Esophagus mucosa (tissue), 1 donor: Measurements from ENCODE around the gene SPOCK2. TPM values are rescaled to one million over a fixed set of nuclear protein-coding genes. Genes with fewer than 3 reads are reported as not detected.

Experiments
- ATAC-seq: fragments of 200-7000 bp; cut with Tn5 transposase; one replicate; pipeline ENCODE4 v1.9.1; 2020
- total RNA-seq: library from RNA; stranded (reverse); gene quantifications from one replicate; pipeline ENCODE4 v1.2.4, GENCODE V29; 2023
- donor health status: DM: yes; HTN: yes; CAD: no.

Gene SPOCK2
- total RNA-seq, 1 donor from 2014 or later: 1.5 TPM

GRCh38 chr10:72027498-72027897 is 60.9 kb downstream of the SPOCK2 start:
- ATAC-seq: no peak

DNA sequence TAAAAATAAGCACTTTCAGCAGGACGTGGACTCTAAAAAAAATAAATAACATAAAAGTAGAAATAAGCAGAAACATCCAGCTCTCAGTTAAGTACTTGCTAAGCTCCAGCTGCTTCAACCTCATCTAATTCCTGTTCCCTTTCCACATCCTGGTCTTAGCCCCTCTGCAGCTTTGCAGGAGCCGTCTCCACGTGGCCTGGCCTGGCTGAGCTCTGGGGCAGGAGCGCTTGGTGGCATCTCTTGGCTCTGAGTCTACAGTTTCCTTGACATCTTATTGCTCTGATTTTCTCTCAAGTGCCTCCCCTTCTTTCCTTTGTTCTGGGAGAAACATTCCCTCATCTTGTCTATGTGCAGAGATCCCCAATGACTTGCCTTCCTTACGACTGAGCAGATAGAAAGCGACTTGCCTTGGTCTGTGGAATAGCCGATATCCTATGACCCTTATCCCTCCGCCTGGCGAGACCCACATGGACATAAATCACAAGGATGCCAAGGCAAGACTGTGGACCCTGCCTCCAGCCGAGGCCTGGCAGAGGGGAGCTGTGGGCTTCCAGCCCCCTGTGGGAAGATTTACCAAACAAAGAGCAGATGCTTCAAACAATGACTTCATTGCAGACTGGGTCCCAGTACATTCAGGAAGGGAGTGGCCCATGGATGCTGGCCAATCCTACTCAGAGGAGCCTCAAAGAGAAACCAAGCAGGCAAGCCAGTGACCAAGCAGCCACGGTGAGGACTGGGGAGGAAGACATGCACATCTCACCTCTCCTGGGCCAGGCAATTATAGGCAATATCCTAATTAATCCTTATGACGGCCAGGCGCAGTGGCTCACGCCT is 61.9 kb downstream of the SPOCK2 start:
- ATAC-seq: peak; percentile 73

GRCh38 chr10:72025832-72026231 is 62.5 kb downstream of the SPOCK2 start:
- no peak for ATAC-seq

DNA sequence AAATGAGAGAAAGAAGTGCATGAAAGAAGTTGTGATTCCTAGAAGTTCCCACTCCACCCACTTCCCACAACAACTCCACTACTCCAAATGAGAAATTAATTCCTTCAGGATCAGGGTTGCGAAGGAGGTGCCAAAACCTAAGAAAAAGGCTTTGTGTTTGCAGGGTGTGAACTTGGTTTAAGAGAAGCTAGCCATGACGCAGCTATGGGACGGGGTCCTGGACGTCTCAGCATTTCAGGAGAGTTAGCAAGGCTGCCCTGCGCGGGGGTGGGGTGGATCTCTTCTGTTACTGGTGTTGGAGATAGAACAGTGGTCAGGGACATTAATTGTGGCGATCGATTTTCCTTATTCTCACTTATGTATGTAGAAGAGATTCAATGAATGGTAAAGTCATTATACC is 63.0 kb downstream of the SPOCK2 start:
- no peak for ATAC-seq

DNA sequence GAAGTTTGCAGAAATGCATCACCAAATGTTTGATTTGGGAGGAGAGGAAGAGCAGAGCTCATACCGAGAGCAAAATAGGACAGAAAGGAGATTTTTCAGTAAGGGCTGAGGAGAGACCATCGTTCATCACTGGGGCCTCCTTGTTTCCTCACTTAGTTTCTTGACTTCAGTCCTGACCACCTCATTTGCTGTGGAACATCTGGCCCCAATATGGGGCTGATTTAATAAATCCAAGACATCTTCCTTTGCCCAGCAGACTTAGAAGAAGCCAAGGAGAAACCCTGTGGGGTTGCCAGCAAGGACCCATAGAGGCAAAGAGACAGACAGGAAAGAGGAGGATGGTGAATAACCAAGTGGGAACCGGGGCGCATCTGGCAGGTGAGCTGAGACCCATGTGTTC is 63.8 kb downstream of the SPOCK2 start:
- ATAC-seq: no peak

GRCh38 chr10:72022228-72022627 is 66.1 kb downstream of the SPOCK2 start:
- ATAC-seq: no peak

DNA sequence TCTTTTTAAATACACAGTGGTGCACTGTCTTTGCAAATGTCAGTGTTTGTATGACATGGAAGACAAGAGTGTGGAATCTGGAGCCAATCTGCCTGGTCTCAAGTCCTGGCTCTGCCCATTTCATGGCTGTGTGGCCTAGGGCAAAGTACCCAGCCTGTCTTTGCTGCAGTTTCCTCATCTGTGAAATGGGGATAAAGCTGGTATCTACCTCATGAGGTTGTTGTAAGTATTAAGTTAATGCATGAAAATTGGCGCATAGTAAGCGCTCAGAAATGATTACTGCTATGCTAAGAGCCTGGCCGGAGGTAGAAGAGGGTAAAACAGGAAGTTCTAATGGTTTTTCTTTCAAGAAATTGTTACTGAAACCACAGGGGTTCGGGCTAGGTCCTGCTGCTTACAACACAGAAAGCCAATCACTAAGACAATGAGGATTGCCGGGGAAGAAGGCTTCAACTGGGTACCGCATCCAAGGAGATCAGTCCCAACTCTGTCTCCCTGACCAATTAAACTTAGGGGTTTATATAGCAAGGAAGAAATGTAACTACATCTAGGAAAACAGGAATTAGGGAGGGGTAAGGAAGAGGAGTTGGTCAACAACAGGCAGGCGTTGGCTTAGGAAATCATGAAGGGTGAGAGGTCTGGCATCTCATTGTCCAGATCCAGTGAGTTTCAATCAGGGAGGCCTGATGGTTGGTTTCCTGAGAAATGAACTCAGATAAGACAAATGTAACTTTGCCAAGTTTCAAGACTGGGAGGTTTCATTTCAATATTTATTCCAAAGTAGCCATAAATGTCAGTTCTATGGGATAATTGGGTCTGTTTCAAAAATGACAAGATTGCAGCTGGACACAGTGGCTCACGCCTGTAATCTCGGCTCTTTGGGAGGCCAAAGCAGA is 67.2 kb downstream of the SPOCK2 start:
- ATAC-seq: no peak

- ATAC-seq: no peak
Measured at GRCh38 chr10:72019085-72019876, 69.1 kb downstream of the SPOCK2 start.

DNA sequence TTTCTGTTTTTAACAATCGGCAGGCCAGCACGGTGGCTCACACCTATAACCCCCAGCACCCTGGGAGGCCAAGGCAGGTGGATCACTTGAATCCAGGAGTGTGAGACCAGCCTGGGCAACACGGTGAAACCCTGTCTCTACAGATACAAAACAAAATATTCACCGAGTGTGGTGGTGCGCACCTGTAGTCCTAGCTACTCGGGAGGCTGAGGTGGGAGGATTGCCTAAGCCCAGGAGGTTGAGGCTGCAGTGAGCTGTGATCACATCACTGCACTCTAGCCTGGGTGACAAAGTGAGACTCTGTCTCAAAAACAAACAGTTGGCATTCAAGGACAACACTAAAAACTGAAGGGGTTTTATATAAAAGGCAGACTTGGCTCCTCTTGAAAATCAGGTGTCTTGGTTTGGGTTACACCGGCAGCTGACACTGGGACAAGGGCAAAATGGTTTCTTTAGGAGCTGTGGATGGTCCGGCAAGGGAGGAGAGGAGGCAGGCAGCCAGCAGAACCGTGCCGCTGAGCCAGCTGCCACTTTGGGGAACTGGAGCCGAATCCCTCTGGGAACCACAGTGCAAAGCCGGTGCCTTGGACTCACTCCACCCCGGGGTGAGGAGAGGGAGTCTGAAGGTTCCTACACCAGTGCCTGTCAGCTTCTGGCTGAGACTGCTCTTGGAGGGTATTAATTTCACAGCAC is 71.6 kb downstream of the SPOCK2 start:
- ATAC-seq: no peak

- no peak for ATAC-seq
Measured at GRCh38 chr10:72015841-72016240, 72.5 kb downstream of the SPOCK2 start.

- ATAC-seq: no peak
Measured at GRCh38 chr10:72014785-72015480, 73.4 kb downstream of the SPOCK2 start.

GRCh38 chr10:72014197-72014596 is 74.2 kb downstream of the SPOCK2 start:
- ATAC-seq: no peak

DNA sequence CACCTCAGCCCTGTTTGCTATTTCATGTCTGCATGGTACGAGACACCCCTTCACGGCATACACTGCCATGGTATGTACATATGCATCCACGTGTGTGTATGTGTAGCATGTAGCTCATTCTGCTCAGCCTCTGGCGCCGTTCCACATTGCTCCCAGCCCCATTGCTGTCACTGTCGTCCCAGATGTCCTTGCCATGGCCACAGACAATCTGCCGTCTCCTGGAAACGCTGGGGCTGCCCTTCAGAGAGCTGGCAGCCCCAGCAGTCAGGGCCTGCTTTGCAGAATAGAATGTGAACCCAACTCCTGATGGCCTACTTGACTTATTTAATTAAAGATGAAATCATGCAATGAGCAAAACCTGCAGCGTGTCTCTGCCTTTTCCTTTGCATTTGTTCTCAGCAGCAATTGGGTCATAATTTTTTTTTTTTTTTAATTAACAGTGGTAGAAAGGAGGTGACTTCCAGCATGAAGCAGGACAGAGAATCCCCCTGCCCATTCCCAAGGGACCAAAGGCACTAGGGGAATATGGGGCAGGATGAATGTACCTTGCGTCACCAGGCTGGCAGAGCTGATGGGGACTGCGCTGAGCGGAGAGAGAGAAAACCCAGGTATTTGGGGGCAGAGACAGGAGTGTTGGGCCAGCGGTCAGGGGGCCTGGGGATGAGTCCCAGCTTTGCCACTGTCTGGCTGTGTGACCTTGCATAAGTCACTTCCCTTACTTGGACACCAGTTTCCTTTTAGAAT is 75.0 kb downstream of the SPOCK2 start:
- ATAC-seq: no peak

DNA sequence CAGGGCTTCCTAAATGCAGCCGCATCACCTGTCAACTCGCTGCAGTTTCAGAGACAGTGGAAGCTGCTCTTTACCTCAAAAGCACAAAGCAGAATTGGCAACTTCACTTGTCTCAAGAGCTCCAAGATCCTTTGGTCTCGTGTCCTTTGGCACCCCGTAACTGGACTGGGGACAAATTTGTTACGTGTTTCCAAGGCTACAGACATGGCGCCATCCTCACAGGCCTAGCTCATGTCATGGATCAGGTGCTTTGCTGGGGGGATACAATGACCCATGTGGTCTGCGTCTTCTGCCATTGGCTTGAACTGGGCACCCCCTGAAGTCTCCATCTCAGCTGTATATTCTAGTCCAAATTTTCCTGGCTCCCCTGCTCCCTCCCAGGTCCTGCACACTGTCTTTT is 75.6 kb downstream of the SPOCK2 start:
- no peak for ATAC-seq

DNA sequence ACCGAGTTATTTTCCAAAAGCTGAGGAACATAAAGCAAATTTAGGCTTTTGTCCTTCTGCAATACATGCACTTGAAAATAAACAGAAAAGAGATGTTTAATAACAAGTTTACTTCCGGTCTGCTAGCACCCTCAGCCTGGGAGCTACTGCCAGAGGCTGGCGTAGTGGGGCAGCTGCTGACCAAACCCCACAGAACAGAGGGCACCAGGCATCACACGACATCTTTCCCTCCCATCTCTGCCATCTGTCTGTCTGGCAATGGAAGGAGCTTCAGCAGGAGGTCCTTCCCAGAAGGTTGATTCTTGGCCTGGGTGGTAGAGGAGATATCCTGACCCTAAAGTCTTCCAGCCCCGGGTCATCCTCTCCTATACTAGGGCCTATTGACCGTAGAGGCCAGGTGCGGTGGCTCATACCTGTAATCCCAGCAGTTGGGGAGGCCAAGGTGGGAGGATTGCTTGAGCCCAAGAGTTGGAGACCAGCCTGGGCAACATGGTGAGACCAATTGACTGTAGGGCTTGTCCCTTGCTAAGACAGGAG is 76.3 kb downstream of the SPOCK2 start:
- ATAC-seq: no peak

- ATAC-seq: no peak
Measured at GRCh38 chr10:72011468-72011867, 76.9 kb downstream of the SPOCK2 start.

- ATAC-seq: no peak
Measured at GRCh38 chr10:72011016-72011415, 77.3 kb downstream of the SPOCK2 start.

DNA sequence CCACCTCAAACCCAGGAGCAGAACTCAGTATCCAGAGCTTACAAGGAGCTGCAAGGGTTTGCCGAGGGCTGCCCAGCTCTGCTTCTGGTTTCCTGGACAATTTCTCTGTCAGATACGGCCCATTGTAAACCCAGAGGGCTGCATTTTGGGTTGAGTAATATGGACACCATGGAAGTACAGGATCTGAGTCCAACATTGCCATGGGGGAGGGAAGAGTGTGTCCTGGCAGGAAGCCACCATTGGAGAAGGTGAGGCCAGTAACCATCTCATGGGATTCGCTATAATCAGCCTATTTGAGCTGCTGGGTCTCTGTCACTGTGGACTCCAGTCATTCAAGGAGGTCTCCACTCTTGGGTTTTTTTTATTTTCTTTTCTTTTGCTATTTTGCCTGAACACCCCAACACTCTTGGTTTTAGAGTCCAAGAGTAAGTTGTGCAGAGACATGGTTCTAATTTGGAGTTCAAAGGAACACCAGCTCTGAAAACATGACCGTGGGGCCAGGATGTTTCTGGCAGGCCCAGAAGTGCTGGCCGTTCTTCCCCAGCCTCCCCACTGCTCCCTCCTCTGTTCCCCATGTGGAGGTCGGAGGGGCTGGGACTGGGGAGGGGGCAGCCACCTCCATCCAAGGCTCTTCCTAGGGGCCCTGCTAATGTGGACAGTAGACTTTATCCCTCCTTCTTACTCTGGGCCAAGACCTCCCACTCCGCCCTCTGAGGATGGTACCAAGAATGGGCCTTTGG is 77.9 kb downstream of the SPOCK2 start:
- no peak for ATAC-seq

DNA sequence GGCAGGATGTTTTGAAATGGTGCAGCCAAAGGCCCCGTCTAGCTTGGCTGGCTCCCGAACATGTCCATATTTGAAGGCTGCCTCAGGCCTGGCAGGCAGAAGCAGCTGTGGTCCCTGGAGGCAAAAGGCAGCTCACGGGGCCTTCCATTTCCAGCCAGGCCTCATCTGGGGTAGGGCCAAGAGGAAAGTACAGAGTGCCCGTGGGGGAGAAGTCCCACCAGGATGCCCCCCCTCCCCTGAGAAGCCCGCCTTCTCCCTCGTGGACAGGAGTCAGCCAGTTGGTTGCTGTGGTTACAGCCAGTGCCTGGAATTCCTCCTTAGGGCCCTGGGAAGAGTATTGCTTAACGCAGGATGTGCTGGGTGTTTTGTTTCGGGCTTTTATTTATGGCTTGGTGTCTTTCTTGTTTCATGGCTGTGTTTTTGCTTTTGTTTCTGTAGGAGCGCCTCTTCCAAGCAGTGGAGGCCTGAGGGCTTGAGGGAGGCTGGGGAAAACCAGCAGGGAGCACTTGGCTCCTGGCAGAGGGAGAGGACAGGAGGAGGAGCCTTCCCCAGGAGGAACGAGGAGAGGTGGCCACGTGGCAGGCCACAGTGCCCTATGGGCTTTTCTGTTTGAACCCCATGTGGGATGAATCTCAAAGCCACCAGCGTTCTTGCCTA is 78.8 kb downstream of the SPOCK2 start:
- ATAC-seq: peak; percentile 69
